Measurements from ENCODE around the gene CAPNS2. TPM values are rescaled to one million over a fixed set of nuclear protein-coding genes. Genes with fewer than 3 reads are reported as not detected.

CAPNS2 gene
- total and polyA plus RNA-seq, 2 of the 13 experiments (the other 11 are each of a cell fraction or from before 2014, with no cell fraction given) = 0.29 TPM; not detected in 1

- Histone ChIP-seq H3K4me2 (ENCODE audit: low read depth, low read length) (no peak overlapping the region), H3K9ac (ENCODE audit: insufficient read depth, low read depth, low read length) (no peak overlapping the region), H3K4me1 (ENCODE audit: insufficient read depth, low read length) (no peaks in the 10 kb centered on the region), H3K4me3 (replicated peaks in 1 of 3; ENCODE audit: insufficient read depth in 1 of 3, low read depth in 2 of 3, low read length in 3 of 3) (no peak overlapping the region), H3K79me2 (ENCODE audit: insufficient read depth, low read length) (no peaks in the 10 kb centered on the region), H3K27me3 (ENCODE audit: control insufficient read depth in 1 of 2, insufficient read depth in 2 of 2, low read length in 2 of 2) (no peaks in the 10 kb centered on the region), H4K20me1 (ENCODE audit: insufficient read depth, low read length) (no peaks in the 10 kb centered on the region), H3K9me3 (ENCODE audit: low read length) (no peaks in the 10 kb centered on the region), H2AFZ (ENCODE audit: low read length) (no peak overlapping the region), H3K36me3 (replicated peaks in 1 of 2; ENCODE audit: control insufficient read depth in 1 of 2, insufficient read depth in 2 of 2, low read length in 2 of 2) (peaks cover 1 to 12% of the 10 kb centered on the region in 2 experiments), H3K27ac (ENCODE audit: extremely low read length, insufficient read depth, low read length) (no peak overlapping the region)
- no peak for ATAC-seq
- DNase-seq (ENCODE audit: low spot score) = no peak
- TF ChIP-seq ZNF251 (CRISPR knock-in tag; IDR thresholded peaks at IDR 0.05) (no peak), ZNF629 (CRISPR knock-in tag; conservative IDR thresholded peaks at IDR 0.05) (peak; percentile 68), HMG20A (CRISPR knock-in tag; IDR thresholded peaks at IDR 0.05; ENCODE audit: borderline replicate concordance) (no peak)
- CTCF ChIA-PET (ENCODE audit: low intra/inter-chr PET ratio, low total read pairs) = no interaction called here
- in situ Hi-C loops (cut with HindIII; ENCODE audit: extremely low pct_ligation_motif_present, low pct_unique_long_range_greater_than_20kb) = no loop called here
- no peak for FAIRE-seq
- POLR2A ChIA-PET = no interaction called here
- BruUV-seq (replicated peaks) = no TSS peak
- intact Hi-C loops (cut with micrococcal nuclease; ENCODE audit: unreplicated experiment) = no loop called here
Observed at GRCh38 chr16:55527885-55528284, 38.6 kb upstream of the CAPNS2 start.

- POLR2A ChIA-PET = no interaction called here
- in situ Hi-C loops (cut with HindIII; ENCODE audit: extremely low pct_ligation_motif_present, low pct_unique_long_range_greater_than_20kb) = no loop called here
- no peak for DNase-seq (ENCODE audit: low spot score)
- no peak for TF ChIP-seq ZNF878 (CRISPR knock-in tag; IDR thresholded peaks at IDR 0.05)
- no peak for TF ChIP-seq GATAD2A (CRISPR knock-in tag; IDR thresholded peaks at IDR 0.05)
- TF ChIP-seq ZSCAN9 (CRISPR knock-in tag; IDR thresholded peaks at IDR 0.05; ENCODE audit: borderline replicate concordance) = no peak
- TF ChIP-seq MED8 (CRISPR knock-in tag; IDR thresholded peaks at IDR 0.05; ENCODE audit: insufficient replicate concordance) = no peak
- no peak for TF ChIP-seq ZNF142 (CRISPR knock-in tag; IDR thresholded peaks at IDR 0.05)
- no peak for TF ChIP-seq DR1 (CRISPR knock-in tag; IDR thresholded peaks at IDR 0.05)
- TF ChIP-seq ZFY (CRISPR knock-in tag; IDR thresholded peaks at IDR 0.05) = no peak
- no peak for TF ChIP-seq HOXA3 (CRISPR knock-in tag; IDR thresholded peaks at IDR 0.05)
- TF ChIP-seq PATZ1 (CRISPR knock-in tag; IDR thresholded peaks at IDR 0.05) = no peak
- no peak for TF ChIP-seq SMAD3 (CRISPR knock-in tag; IDR thresholded peaks at IDR 0.05)
Observed at GRCh38 chr16:55529018-55529417, 37.5 kb upstream of the CAPNS2 start.

More at GRCh38 chr16:55529018-55529417, 37.5 kb upstream of the CAPNS2 start:
- H3K9ac ChIP-seq (ENCODE audit: insufficient read depth, low read depth, low read length) = no peak overlapping the region
- no TSS peak for BruUV-seq (replicated peaks)
- H3K27ac ChIP-seq (ENCODE audit: extremely low read length, insufficient read depth, low read length) = no peak overlapping the region
- no peaks in the 10 kb centered on the region for H3K9me3 ChIP-seq (ENCODE audit: low read length)
- peaks cover 1 to 12% of the 10 kb centered on the region in 2 experiments for H3K36me3 ChIP-seq (replicated peaks in 1 of 2; ENCODE audit: control insufficient read depth in 1 of 2, insufficient read depth in 2 of 2, low read length in 2 of 2)
- no peaks in the 10 kb centered on the region for H3K79me2 ChIP-seq (ENCODE audit: insufficient read depth, low read length)
- no peak overlapping the region for H2AFZ ChIP-seq (ENCODE audit: low read length)
- H3K27me3 ChIP-seq (ENCODE audit: control insufficient read depth in 1 of 2, insufficient read depth in 2 of 2, low read length in 2 of 2) = no peaks in the 10 kb centered on the region
- no peak for FAIRE-seq
- no peaks in the 10 kb centered on the region for H4K20me1 ChIP-seq (ENCODE audit: insufficient read depth, low read length)
- WGBS (ENCODE audit: low lambda C conversion rate) = 78% methylated on average over 2 of the region's 2 CpGs
- ATAC-seq = no peak
- H3K4me2 ChIP-seq (ENCODE audit: low read depth, low read length) = no peak overlapping the region
- no peaks in the 10 kb centered on the region for H3K4me1 ChIP-seq (ENCODE audit: insufficient read depth, low read length)
- intact Hi-C loops (cut with micrococcal nuclease; ENCODE audit: unreplicated experiment) = no loop called here
- no peak overlapping the region for H3K4me3 ChIP-seq (replicated peaks in 1 of 3; ENCODE audit: insufficient read depth in 1 of 3, low read depth in 2 of 3, low read length in 3 of 3)
- CTCF ChIA-PET (ENCODE audit: low intra/inter-chr PET ratio, low total read pairs) = no interaction called here
